Gastrocnemius medialis (tissue), 4 donors: Measurements from ENCODE around the gene CCDC85C. TPM values are rescaled to one million over a fixed set of nuclear protein-coding genes. Genes with fewer than 3 reads are reported as not detected.

ENCODE experiments used
- ATAC-seq, 2 donors: fragments of 150-250 bp; one replicate each; pipeline ENCODE4 v1.9.1; 2016
- DNase-seq, 2 donors: peaks; one replicate each; pipeline ENCODE4 v3.0.0-alpha.2; 2019
- H3K27ac ChIP-seq, 4 donors: fragments of 200-600 bp; sonication (generic); 1 replicate in 1 of 4; 2 replicates in 3 of 4; pipeline ENCODE4 v1.5.1; 2016 to 2018; ENCODE audit warnings: mild to moderate bottlenecking in 2 of 4, moderate library complexity in 1 of 4
- H3K27me3 ChIP-seq, 3 donors: fragments of 200-600 bp; sonication (generic) in 2 of 3; 1 replicate in 1 of 3; 2 replicates in 2 of 3; pipeline versions ENCODE4 v1.5.1 to v1.6.0; 2016 to 2019; ENCODE audit warnings: mild to moderate bottlenecking in 1 of 3, moderate library complexity in 1 of 3
- H3K36me3 ChIP-seq, 2 donors: fragments of 200-600 bp; sonication (generic) in 1 of 2; one replicate each; pipeline ENCODE4 v1.5.1; 2017 to 2018
- H3K4me1 ChIP-seq, 2 donors: fragments of 200-600 bp; sonication (generic) in 1 of 2; one replicate each; pipeline ENCODE4 v1.5.1; 2016 to 2017; ENCODE audit warnings: mild to moderate bottlenecking in 2 of 2
- H3K4me3 ChIP-seq, 4 donors: fragments of 200-600 bp; sonication (generic) in 3 of 4; 1 replicate in 1 of 4; 2 replicates in 3 of 4; pipeline ENCODE4 v1.5.1; 2016 to 2019; ENCODE audit warnings: mild to moderate bottlenecking in 2 of 4
- H3K9me3 ChIP-seq, 3 donors: fragments of 200-600 bp; sonication (generic) in 2 of 3; 1 replicate in 1 of 3; 2 replicates in 2 of 3; pipeline ENCODE4 v1.5.1; 2016 to 2019
- CTCF ChIP-seq, 5 experiments: fragments of 450-650 bp in 3 of 5; fragments of 200-600 bp in 2 of 5; sonication (generic) in 2 of 5; IDR thresholded peaks in 4 of 5; conservative IDR thresholded peaks in 1 of 5; 1 replicate in 4 of 5; 2 replicates in 1 of 5; pipeline ENCODE4 v1.5.1; 2016 to 2019; ENCODE audit warnings: antibody characterized with exemption in 5 of 5, mild to moderate bottlenecking in 3 of 5, moderate library complexity in 3 of 5
- POLR2A ChIP-seq, 2 donors: fragments of 450-650 bp; IDR thresholded peaks; one replicate each; pipeline ENCODE4 v1.6.1; 2017; ENCODE audit warnings: antibody characterized with exemption in 2 of 2, mild to moderate bottlenecking in 2 of 2, moderate library complexity in 2 of 2
- in situ Hi-C, 4 donors: fragments of 200-750 bp; cut with MboI; loops; one replicate each; pipeline versions ENCODE4 v1.15.0 to v1.8.0; 2017; ENCODE audit warnings: low sequenced_read_pairs in 4 of 4
- intact Hi-C: fragments of 100-400 bp; cut with DNase I; formaldehyde crosslinking; loops from one replicate; pipeline ENCODE4 v1.15.1; 2023; ENCODE audit warnings: low total_unique reads
- total RNA-seq, 4 donors: library from RNA; depleted of rRNA; stranded (reverse); fragments of >200 nt; gene quantifications; one replicate each; pipeline versions ENCODE4 v1.1.0 to v1.2.3, GENCODE V29; 2016

Gene CCDC85C
- total RNA-seq, 4 donors from 2014 or later, result 7.9 to 32.8 (median 15.4) TPM

DNA sequence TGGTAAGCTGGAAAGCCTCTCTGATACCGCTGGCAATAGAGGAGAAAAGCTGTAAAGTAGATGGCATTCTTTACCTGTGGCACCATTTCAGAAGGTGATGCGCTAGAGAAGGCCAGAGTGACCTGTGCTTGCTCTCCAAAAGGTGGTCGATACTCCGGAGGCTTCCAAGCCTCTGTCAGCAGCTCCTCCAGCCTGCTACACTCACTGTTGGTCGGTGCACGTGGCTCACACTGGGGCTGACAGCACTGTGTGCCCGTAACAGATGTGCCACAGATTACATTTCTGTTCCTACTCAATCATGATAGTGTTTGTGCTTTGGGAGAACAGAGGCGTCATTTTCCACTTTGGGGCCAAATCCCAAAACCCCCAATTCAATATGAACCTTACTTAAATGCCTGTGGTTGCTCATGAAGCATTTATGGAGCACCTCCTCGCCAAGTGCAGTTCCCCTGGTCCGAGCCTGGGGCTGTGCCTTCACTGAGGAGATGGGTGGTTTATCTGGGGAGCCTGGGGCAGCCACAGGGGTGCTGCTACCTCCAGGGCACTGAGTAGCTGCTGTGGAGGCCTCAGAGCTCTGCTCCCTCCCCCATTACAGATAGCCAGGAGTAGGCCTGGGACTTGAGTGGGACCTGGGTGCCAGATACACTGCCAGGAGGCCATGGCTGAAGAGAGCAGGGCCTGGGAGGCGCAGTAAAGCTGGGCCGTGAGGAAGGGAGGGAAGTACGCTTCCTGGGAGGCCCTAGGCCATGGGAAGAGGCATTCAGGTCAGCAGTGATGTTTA is 96.0 kb downstream of the CCDC85C start:
- Histone ChIP-seq H3K27ac (peak overlapping the region; percentile 42 to 70 (median 60)), H3K4me1 (peaks cover 0 to 3% of the 10 kb centered on the region in 2 donors), H3K27me3 (no peaks in the 10 kb centered on the region), H3K36me3 (peaks cover 9 to 79% of the 10 kb centered on the region in 2 donors), H3K9me3 (no peaks in the 10 kb centered on the region), H3K4me3 (no peak overlapping the region)
- TF ChIP-seq POLR2A (IDR thresholded peaks at IDR 0.05), result no peak
- no peak for TF ChIP-seq CTCF (IDR thresholded peaks at IDR 0.05 in 4 of 5, conservative IDR thresholded peaks at IDR 0.05 in 1 of 5)
- in situ Hi-C loops, result no loop called here
- ATAC-seq, result no peak
- no peak for DNase-seq
- intact Hi-C loops, result no loop called here

- ATAC-seq (no peak), DNase-seq (no peak)
- TF ChIP-seq CTCF (IDR thresholded peaks at IDR 0.05 in 4 of 5, conservative IDR thresholded peaks at IDR 0.05 in 1 of 5) (no peak), POLR2A (IDR thresholded peaks at IDR 0.05) (no peak)
- Histone ChIP-seq H3K4me3 (no peak overlapping the region), H3K27me3 (no peaks in the 10 kb centered on the region), H3K4me1 (peaks cover 0 to 3% of the 10 kb centered on the region in 2 donors), H3K36me3 (peaks cover 12 to 93% of the 10 kb centered on the region in 2 donors), H3K9me3 (no peaks in the 10 kb centered on the region), H3K27ac (no peak overlapping the region)
- in situ Hi-C loops (no loop called here), intact Hi-C loops (no loop called here)
Measured at GRCh38 chr14:99506276-99506675, 97.7 kb downstream of the CCDC85C start.

GRCh38 chr14:99505089-99505488 is 98.9 kb downstream of the CCDC85C start:
- TF ChIP-seq CTCF (IDR thresholded peaks at IDR 0.05 in 4 of 5, conservative IDR thresholded peaks at IDR 0.05 in 1 of 5) (no peak), POLR2A (IDR thresholded peaks at IDR 0.05) (no peak)
- Histone ChIP-seq H3K27me3 (no peaks in the 10 kb centered on the region), H3K4me1 (peaks cover 0 to 3% of the 10 kb centered on the region in 2 donors), H3K9me3 (no peaks in the 10 kb centered on the region), H3K4me3 (no peak overlapping the region), H3K36me3 (peaks cover 12 to 96% of the 10 kb centered on the region in 2 donors), H3K27ac (no peak overlapping the region)
- in situ Hi-C loops, result no loop called here
- DNase-seq, result no peak
- intact Hi-C loops, result no loop called here
- ATAC-seq, result no peak

- H3K4me1 ChIP-seq, result peaks cover 0 to 3% of the 10 kb centered on the region in 2 donors
- DNase-seq (no peak), ATAC-seq (no peak)
- H3K27me3 ChIP-seq, result no peaks in the 10 kb centered on the region
- H3K27ac ChIP-seq, result no peak overlapping the region
- H3K9me3 ChIP-seq, result no peaks in the 10 kb centered on the region
- in situ Hi-C loops (no loop called here), intact Hi-C loops (no loop called here)
- H3K36me3 ChIP-seq, result peaks cover 12 to 85% of the 10 kb centered on the region in 2 donors
- TF ChIP-seq CTCF (IDR thresholded peaks at IDR 0.05 in 4 of 5, conservative IDR thresholded peaks at IDR 0.05 in 1 of 5) (no peak), POLR2A (IDR thresholded peaks at IDR 0.05) (no peak)
- no peak overlapping the region for H3K4me3 ChIP-seq
Measured at GRCh38 chr14:99503848-99504453, 100.1 kb downstream of the CCDC85C start.
